Measurements from ENCODE around the gene RPL29.
A peak's percentile ranks its signal among the peaks of the same experiment; 100 is the strongest.
"Not testable (repeated sequence)": the region's sequence is repeated elsewhere in the genome, so short reads cannot be mapped to it uniquely, and the experiment has no call there.

RPL29 gene
- total RNA-seq, result 333 to 761 (median 674) reads per million in 3 experiments

DNA sequence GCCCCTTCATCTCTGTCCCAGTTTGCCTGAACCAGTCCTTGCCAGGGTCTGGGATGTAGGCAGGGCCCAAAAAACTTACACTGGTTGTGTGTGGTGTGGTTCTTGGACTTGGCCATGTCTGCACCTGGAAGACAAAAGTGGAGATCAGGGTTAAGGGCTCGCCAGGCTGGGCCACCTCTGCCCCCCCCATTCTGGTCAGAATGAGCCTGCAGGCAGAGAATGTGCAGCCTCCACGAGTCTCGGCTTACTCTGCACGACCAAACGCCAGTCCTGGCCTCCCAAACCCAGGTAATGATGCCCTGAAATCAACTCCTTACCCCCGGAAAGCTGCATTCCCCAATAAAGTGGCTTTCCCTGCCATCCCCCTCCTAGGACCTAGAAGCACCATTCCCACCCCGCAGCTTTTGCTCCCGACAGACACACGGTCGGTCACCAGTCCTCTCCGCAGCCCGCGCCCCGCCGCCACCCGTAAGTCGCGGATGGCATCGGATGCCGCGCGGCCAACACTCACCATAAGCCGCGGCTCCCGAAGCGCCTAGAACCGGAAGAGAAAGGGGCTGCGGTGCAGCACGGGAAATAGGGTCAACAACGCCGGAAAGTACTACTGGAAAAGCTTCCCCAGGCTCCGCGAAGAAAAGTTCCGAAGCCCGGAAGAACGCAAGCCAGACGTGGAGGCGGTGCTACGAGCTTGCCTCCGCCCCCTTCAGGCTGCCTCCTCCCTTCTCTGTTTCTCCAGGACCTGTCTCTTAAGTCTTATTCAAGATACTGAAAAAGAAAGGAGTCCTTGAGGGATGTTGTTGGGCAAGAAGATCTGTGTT lies at the start of gene RPL29:
Gene RPL29 (minus strand): TSS at position 550 of the 818 bp plus-strand sequence. CDS start 434 bp downstream, at position 116.
- peak; percentile 91 for DNase-seq

GRCh38 chr3:52044869-52045619 lies 49.3 kb upstream of the RPL29 start:
- no peak for DNase-seq

DNA sequence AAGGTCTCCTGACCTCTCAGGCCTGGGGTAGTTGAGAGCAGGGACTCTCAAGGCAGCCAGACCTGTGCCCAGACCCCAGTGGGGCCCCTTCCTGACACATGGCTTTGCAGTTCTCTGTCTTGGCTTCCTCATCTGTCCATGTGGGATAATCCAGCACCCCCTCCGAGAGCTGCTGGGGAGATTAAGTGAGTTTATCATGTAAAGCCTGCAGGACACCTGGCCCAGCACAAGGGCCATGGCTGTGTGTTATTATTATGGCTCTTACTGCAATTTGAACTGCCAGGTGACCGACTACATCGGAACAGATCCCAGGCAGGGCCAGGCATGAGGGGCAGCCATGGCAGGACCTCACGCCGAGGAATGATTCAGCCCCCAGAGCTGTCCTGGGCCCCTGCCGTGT lies 48.1 kb upstream of the RPL29 start:
- no peak for DNase-seq

DNA sequence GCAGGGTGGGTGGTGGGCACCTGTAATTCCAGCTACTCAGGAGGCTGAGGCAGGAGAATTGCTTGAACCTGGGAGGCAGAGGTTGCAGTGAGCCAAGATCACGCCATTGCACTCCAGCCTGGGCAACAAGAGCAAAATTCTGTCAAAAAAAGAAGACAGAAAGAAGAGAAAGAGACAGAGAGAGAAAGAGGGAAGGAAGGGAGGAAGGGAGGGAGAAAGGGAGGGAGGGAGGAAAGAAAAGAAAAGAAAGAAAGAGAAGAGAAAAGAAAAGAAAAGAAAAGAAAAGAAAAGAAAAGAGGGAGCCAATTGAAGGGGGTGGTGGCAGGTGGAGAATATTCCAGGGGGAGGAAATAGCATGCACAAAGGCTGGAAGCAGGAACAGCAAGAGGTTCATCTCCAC lies 47.3 kb upstream of the RPL29 start:
- not testable (repeated sequence) for DNase-seq

- DNase-seq, result no peak
Observed at GRCh38 chr3:52041118-52041731, 45.5 kb upstream of the RPL29 start.

GRCh38 chr3:52040600-52040999 lies 44.9 kb upstream of the RPL29 start:
- DNase-seq, result no peak

DNA sequence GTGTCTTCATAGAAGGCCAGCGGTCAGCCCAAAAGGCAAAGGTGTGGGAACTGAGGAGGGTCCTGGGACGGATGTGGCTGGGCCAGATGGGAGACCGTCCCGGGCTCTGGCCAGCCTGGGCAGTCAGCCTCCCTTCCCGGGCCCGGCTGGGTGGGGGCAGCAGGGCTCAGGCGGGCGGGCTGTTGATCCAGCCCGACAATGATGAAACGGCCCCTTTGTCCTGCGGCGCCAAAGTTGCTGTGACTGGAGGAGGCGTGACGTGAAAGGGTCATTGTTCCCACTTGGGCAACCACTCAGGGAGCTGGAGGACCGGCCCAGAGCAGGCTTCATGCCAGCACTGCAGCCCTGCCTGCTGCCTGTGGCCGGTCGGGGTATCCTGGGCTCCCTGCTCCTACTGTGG lies 44.2 kb upstream of the RPL29 start:
- no peak for DNase-seq

DNA sequence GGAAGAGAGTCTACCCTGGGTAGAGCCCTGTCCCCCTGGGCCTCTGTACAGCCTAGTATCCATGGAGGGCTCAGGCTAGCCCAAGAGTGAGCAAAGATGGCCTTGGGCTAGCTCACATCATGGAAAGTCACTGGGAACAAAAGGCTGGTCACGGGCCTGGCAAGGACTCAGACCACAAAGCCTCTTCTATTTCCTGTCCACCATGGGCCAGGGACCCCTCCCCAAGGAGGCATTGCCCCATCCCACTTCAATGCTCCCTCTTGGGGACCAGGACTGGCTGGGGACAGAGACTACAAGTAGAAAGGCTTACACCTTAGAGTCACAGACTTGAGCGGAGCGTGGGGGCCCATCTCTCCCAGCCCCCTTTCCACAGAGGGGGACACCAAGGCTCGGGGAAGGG lies 43.7 kb upstream of the RPL29 start:
- no peak for DNase-seq

- no peak for DNase-seq
Observed at GRCh38 chr3:52038227-52038626, 42.5 kb upstream of the RPL29 start.

DNA sequence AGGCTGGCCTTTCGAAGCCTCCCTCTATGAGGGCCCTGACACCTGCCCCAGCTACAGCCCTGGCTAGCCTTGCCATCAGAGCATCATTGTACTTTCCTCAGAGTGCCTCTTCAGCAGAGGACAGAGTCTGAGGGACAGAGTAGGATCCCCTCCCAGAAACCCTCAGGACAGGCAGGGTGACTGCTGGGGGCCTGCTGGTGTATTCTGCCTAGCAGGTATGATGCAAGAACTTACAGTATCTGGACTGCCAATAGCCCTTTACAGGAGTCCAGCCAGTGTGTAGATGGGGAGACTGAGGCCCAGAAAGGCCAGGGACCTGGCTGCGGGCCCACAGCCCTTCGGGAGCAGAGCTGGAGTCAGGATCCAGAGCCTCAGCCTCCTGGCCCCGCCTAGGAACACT lies 41.6 kb upstream of the RPL29 start:
- no peak for DNase-seq

- DNase-seq, result no peak
Observed at GRCh38 chr3:52036829-52037228, 41.1 kb upstream of the RPL29 start.

- DNase-seq, result no peak
Observed at GRCh38 chr3:52036222-52036694, 40.6 kb upstream of the RPL29 start.

GRCh38 chr3:52034651-52035050 lies 39.0 kb upstream of the RPL29 start:
- no peak for DNase-seq

GRCh38 chr3:52034212-52034611 lies 38.5 kb upstream of the RPL29 start:
- DNase-seq, result no peak

- not testable (repeated sequence) for DNase-seq
Observed at GRCh38 chr3:52033748-52034147, 38.1 kb upstream of the RPL29 start.

- DNase-seq, result no peak
Observed at GRCh38 chr3:52032702-52033408, 37.2 kb upstream of the RPL29 start.

GRCh38 chr3:52031896-52032295 lies 36.2 kb upstream of the RPL29 start:
- no peak for DNase-seq

DNA sequence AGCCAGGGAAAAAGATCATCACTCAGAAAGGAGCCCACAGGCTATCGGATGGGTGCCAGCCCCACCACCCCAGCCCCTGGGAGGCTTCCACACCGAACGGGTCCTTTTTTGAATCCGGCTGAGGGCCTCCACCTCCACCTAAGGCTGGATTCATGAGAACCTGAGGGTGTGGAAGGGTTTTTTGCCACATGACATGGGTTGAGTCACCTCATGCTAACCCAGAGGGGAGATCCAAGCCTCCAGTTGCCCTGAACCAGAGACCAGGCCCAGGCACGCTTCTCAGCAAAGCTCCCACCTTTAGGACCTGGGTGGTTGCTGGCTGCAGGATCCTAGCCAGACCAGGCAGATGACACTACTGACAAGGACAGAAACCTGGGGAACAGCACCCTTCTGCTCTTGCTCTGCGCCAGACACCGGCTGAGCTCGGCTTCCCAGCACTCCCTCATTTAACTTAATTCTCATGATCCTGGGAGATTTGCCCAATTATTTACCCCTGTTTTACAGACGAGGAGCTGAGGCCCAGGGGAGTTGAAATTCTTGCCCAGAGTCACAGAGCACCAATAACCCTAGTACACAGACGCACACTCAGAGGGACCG lies 35.1 kb upstream of the RPL29 start:
- DNase-seq, result no peak

- DNase-seq, result no peak
Observed at GRCh38 chr3:52029535-52029934, 33.8 kb upstream of the RPL29 start.

DNA sequence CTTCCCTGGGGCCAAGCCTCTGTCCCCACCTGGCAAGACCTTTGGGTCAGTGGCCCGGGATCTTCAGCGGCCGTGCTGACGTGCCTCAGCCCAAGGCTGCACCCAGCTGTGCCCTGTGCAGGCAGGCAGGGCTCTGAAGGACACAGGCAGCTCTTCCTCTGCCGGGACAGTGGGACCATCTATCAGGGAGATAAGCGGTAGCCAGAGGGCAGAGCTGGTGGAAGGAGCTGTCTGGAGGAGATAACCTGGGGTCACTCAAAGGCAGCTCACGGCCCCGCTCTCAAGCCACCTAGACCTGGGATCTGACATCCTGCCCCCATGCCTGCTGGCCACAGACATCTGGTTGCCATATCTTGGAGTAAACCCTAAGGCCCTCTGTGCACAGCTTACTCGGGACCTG lies 33.4 kb upstream of the RPL29 start:
- DNase-seq, result no peak

DNA sequence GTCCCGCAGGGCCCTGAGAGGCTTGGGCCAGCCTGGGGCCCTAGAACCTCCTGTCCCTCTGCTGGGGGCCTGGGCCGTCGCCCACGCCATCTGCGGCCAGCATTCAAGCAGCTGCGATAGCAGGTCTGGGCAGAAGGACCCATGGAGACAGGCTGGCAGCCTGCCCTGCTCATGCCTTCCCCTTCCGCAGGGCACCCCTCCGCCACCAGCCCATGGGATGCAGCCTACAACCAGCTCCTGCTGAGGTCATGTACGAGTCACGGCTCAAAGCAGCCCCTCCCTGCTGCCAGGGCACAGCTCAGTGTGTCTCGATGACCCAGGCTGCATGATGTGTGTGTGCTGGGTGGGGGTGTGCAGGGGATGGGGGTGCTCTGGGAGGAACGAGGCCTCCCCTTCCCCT lies 32.9 kb upstream of the RPL29 start:
- DNase-seq, result no peak

- no peak for DNase-seq
Observed at GRCh38 chr3:52026041-52026440, 30.3 kb upstream of the RPL29 start.

Measured in central memory CD4-positive, alpha-beta T cell (primary cell).